Stimulated activated CD8-positive, alpha-beta memory T cell treated with anti-CD3 and anti-CD28 coated beads, Interleukin-15, amount 100 ng/mL, for 48 hours (primary cell): ENCODE measurements around the gene ARPIN.
"Not testable (repeated sequence)": the region's sequence is repeated elsewhere in the genome, so short reads cannot be mapped to it uniquely, and the experiment has no call there.

ENCODE experiments used
- DNase-seq, 2 donors: peaks; one replicate each; pipeline ENCODE4 v3.0.0-alpha.2; 2020; ENCODE audit warnings: low read depth in 2 of 2

Gene ARPIN

GRCh38 chr15:89912674-89913396 is at the start of gene ARPIN:
ARPIN (minus strand) TSS chr15:89912952; CDS start chr15:89912835, 117 bp downstream.
- DNase-seq: no peak

- no peak for DNase-seq
Measured at GRCh38 chr15:89958107-89958805, 45.5 kb upstream of the ARPIN start.

- not testable (repeated sequence) for DNase-seq
Measured at GRCh38 chr15:89955449-89955998, 42.8 kb upstream of the ARPIN start.

- DNase-seq: no peak
Measured at GRCh38 chr15:89954541-89954940, 41.8 kb upstream of the ARPIN start.

GRCh38 chr15:89948796-89949195 is 36.0 kb upstream of the ARPIN start:
- DNase-seq: no peak

- no peak for DNase-seq
Measured at GRCh38 chr15:89947385-89947784, 34.6 kb upstream of the ARPIN start.

GRCh38 chr15:89946681-89947299 is 34.0 kb upstream of the ARPIN start:
- DNase-seq: no peak

GRCh38 chr15:89943721-89944120 is 31.0 kb upstream of the ARPIN start:
- not testable (repeated sequence) for DNase-seq

GRCh38 chr15:89939910-89940309 is 27.2 kb upstream of the ARPIN start:
- DNase-seq: no peak

- not testable (repeated sequence) for DNase-seq
Measured at GRCh38 chr15:89939377-89939776, 26.6 kb upstream of the ARPIN start.

GRCh38 chr15:89937365-89938350 is 24.9 kb upstream of the ARPIN start:
- no peak for DNase-seq

GRCh38 chr15:89936786-89937265 is 24.1 kb upstream of the ARPIN start:
- DNase-seq: no peak

GRCh38 chr15:89936051-89936785 is 23.5 kb upstream of the ARPIN start:
- no peak for DNase-seq

GRCh38 chr15:89932880-89933279 is 20.1 kb upstream of the ARPIN start:
- no peak for DNase-seq

GRCh38 chr15:89928421-89928820 is 15.7 kb upstream of the ARPIN start:
- DNase-seq: no peak

GRCh38 chr15:89926158-89926557 is 13.4 kb upstream of the ARPIN start:
- no peak for DNase-seq

GRCh38 chr15:89917442-89918101 is 4.8 kb upstream of the ARPIN start:
- no peak for DNase-seq

- DNase-seq: no peak
Measured at GRCh38 chr15:89916660-89917059, 3.9 kb upstream of the ARPIN start.

GRCh38 chr15:89912145-89912673 is 543 bp downstream of the ARPIN start:
- DNase-seq: no peak
